ENCODE data around the gene HHATL. TPM values are rescaled to one million over a fixed set of nuclear protein-coding genes. Genes with fewer than 3 reads are reported as not detected.

Gene HHATL
- total and polyA plus RNA-seq, 10 of the 15 experiments (the other 5 are each of a cell fraction or from before 2014, with no cell fraction given) = not detected

- Histone ChIP-seq H3K27ac (ENCODE audit: control insufficient read depth, insufficient read depth) (no peak overlapping the region), H3K27me3 (replicated peaks in 1 of 2; ENCODE audit: control insufficient read depth in 2 of 2, insufficient read depth in 2 of 2, low read length in 1 of 2) (no peaks in the 10 kb centered on the region), H3K36me3 (ENCODE audit: control insufficient read depth in 2 of 2, insufficient read depth in 2 of 2, low read length in 1 of 2) (no peaks in the 10 kb centered on the region), H3K79me2 (ENCODE audit: control insufficient read depth, insufficient read depth, low read length) (no peaks in the 10 kb centered on the region), H3K4me2 (ENCODE audit: control insufficient read depth, insufficient read depth) (no peak overlapping the region), H4K20me1 (ENCODE audit: control insufficient read depth, insufficient read depth) (no peaks in the 10 kb centered on the region), H2AFZ (ENCODE audit: control insufficient read depth, low read depth, low read length) (no peak overlapping the region), H3K4me1 (ENCODE audit: control insufficient read depth, insufficient read depth, low read length) (no peaks in the 10 kb centered on the region), H3K9ac (ENCODE audit: control insufficient read depth, insufficient read depth, low read length) (no peak overlapping the region), H3K4me3 (no peak overlapping the region), H3K9me3 (replicated peaks; ENCODE audit: control insufficient read depth, insufficient read depth, low read length) (no peaks in the 10 kb centered on the region)
- FAIRE-seq (no peak), ATAC-seq (no peak), DNase-seq (ENCODE audit: low read depth, low spot score) (no peak)
- in situ Hi-C loops (cut with MboI) (no loop called here), intact Hi-C loops (cut with micrococcal nuclease; ENCODE audit: unreplicated experiment) (no loop called here)
- 0% methylated on average over 1 of the region's 1 CpG for WGBS (ENCODE audit: insufficient coverage, insufficient replicate concordance, low lambda C conversion rate, missing lambda C conversion rate)
- RAD21 ChIA-PET (ENCODE audit: unreplicated experiment) = no interaction called here
- CTCF ChIA-PET = no interaction called here
- SMC1A ChIA-PET (ENCODE audit: uncharacterized antibody, unreplicated experiment) = no interaction called here
- no peak for TF ChIP-seq KDM1A (IDR thresholded peaks at IDR 0.05; ENCODE audit: borderline replicate concordance)
- no peak for TF ChIP-seq E2F8 (IDR thresholded peaks at IDR 0.05; ENCODE audit: low read depth, partially characterized antibody)
- no peak for TF ChIP-seq MLLT1 (IDR thresholded peaks at IDR 0.05)
- no peak for TF ChIP-seq HDAC2 (IDR thresholded peaks at IDR 0.05)
- POLR2A ChIA-PET = no interaction called here
- BruUV-seq (replicated peaks) = no TSS peak
These were observed 19.1 kb upstream of the HHATL start for GRCh38 chr3:42721690-42722089.
